ENCODE measurements around the gene MAB21L4. TPM values are rescaled to one million over a fixed set of nuclear protein-coding genes. Genes with fewer than 3 reads are reported as not detected.

MAB21L4 gene
- total and polyA plus RNA-seq, 2 donors (not counting 3 experiments of a cell fraction or from before 2014, with no cell fraction given), result not detected

GRCh38 chr2:240865391-240865790 is 30.6 kb downstream of the MAB21L4 start:
- no peak for DNase-seq (ENCODE audit: low read depth, low spot score)
- Histone ChIP-seq H3K4me2 (ENCODE audit: insufficient read depth, low read length) (no peak overlapping the region), H4K20me1 (replicated peaks; ENCODE audit: control insufficient read depth, extremely low read depth, insufficient read depth, low read length) (no peaks in the 10 kb centered on the region), H3K79me2 (ENCODE audit: control insufficient read depth, insufficient read depth, low read length) (no peaks in the 10 kb centered on the region), H3K4me1 (ENCODE audit: control insufficient read depth, extremely low read depth, insufficient read depth, low read length) (no peaks in the 10 kb centered on the region), H3K27ac (ENCODE audit: insufficient read depth, low read depth, low read length) (no peak overlapping the region), H3K36me3 (ENCODE audit: control insufficient read depth in 2 of 2, extremely low read depth in 1 of 2, insufficient read depth in 2 of 2, low read length in 2 of 2) (no peaks in the 10 kb centered on the region), H3K9me1 (replicated peaks; ENCODE audit: control insufficient read depth, extremely low read depth, insufficient read depth, low read length) (no peaks in the 10 kb centered on the region), H3K9me3 (replicated peaks; ENCODE audit: control insufficient read depth, insufficient read depth, low read length) (no peaks in the 10 kb centered on the region), H3K9ac (replicated peaks; ENCODE audit: extremely low read depth, insufficient read depth, low read length) (no peak overlapping the region), H3K27me3 (ENCODE audit: control insufficient read depth in 2 of 2, insufficient read depth in 2 of 2, low read length in 2 of 2) (peaks cover 0 to 6% of the 10 kb centered on the region in 2 experiments), H3K4me3 (replicated peaks in 1 of 3; ENCODE audit: insufficient read depth in 1 of 3, low read depth in 1 of 3, low read length in 3 of 3) (no peak overlapping the region), H2AFZ (ENCODE audit: low read depth, low read length) (no peak overlapping the region)
- TF ChIP-seq CTCF (IDR thresholded peaks at IDR 0.05; ENCODE audit: extremely low read depth in 1 of 2, insufficient read depth in 1 of 2, low read depth in 1 of 2, low read length in 2 of 2), result no peak
- no peak for TF ChIP-seq POLR2AphosphoS5 (IDR thresholded peaks at IDR 0.05; ENCODE audit: insufficient read depth, low read depth, low read length)
- TF ChIP-seq MYC (IDR thresholded peaks at IDR 0.05; ENCODE audit: low read depth, low read length), result no peak
- no peak for TF ChIP-seq JUN (IDR thresholded peaks at IDR 0.05; ENCODE audit: borderline replicate concordance, insufficient read depth, insufficient read length, low read depth)
- no peak for TF ChIP-seq FOS (IDR thresholded peaks at IDR 0.05; ENCODE audit: borderline replicate concordance, insufficient read depth, low read length)
- no peak for TF ChIP-seq MAX (IDR thresholded peaks at IDR 0.05; ENCODE audit: insufficient read depth, insufficient read length)
- no peak for TF ChIP-seq GATA2 (IDR thresholded peaks at IDR 0.05; ENCODE audit: insufficient read depth, insufficient read length, low read depth, low read length)
- intact Hi-C loops (cut with micrococcal nuclease) (no loop called here), dilution Hi-C loops (cut with MboI; ENCODE audit: extremely low pct_ligation_motif_present, low sequenced_read_pairs) (no loop called here)
- BruUV-seq (replicated peaks), result no TSS peak
- CTCF ChIA-PET, result interaction anchor here (1.5 kb wide), 1 partner anchor 14 kb away, joined by 3 read pairs; no protein-coding TSS in a partner anchor
- POLR2A ChIA-PET, result no interaction called here
- FAIRE-seq, result no peak

Measured in endothelial cell of umbilical vein (primary cell).